22Rv1 (cell line): ENCODE data around the gene HEATR9.

Experiments used
- ZFX ChIP-seq: fragments of 450-650 bp; IDR thresholded peaks from 2 replicates; pipeline ENCODE4 v1.6.1; 2017; ENCODE audit warnings: antibody characterized with exemption, borderline replicate concordance
- TF ChIP-seq, protein P1 (sequence below): fragments of 450-650 bp; IDR thresholded peaks from 2 replicates; pipeline ENCODE4 v1.5.1; 2017; ENCODE audit warnings: mild to moderate bottlenecking

DNA sequence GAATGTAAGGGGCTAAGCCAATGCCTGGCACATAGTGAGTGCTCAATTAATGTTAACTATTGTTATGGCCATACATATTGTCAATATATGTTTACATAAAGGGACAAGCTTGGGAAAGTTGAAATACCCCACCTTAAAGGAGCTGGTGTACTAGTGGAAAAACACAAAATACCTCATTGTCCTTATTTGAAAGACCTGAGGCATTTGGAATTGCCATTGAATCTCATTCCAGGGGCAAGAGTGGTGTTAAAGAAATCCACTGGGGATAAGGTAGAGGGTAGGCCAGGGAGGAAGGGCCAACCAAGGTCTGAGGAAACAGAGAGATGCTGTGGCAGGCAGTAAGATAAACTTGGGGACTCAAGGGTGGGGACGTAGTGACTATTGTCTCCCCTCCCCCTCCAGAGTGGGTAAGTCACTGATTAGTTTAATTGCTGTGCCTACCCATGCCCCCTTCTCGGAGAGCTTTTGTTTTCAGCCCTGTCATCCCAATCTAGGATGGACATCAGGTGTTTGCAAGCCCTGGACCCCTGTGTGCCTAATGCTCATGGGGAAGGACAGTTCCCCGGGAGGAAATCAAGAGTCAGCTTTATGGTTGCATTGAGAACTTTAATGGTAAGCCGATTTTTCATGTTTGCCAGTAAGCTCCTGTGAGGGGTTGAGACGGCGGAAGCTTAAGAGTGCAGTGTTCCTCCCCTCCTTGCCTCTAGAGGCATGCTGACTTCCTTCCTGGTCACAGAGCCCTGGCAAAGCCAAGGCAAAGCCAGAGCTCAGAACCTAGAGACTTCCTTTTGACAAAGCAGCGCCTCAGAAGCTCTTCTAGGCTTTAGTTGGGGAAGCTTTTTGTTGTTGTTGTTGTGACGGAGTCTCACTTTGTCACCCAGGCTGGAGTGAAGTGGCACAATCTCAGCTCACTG, 2.5 kb upstream of the HEATR9 start:
- TF ChIP-seq, protein P1, sequence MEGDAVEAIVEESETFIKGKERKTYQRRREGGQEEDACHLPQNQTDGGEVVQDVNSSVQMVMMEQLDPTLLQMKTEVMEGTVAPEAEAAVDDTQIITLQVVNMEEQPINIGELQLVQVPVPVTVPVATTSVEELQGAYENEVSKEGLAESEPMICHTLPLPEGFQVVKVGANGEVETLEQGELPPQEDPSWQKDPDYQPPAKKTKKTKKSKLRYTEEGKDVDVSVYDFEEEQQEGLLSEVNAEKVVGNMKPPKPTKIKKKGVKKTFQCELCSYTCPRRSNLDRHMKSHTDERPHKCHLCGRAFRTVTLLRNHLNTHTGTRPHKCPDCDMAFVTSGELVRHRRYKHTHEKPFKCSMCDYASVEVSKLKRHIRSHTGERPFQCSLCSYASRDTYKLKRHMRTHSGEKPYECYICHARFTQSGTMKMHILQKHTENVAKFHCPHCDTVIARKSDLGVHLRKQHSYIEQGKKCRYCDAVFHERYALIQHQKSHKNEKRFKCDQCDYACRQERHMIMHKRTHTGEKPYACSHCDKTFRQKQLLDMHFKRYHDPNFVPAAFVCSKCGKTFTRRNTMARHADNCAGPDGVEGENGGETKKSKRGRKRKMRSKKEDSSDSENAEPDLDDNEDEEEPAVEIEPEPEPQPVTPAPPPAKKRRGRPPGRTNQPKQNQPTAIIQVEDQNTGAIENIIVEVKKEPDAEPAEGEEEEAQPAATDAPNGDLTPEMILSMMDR, result no peak
- no peak for TF ChIP-seq ZFX
